SK-N-SH treated with all-trans-retinoic acid at 6 μM for 48 hours (cell line): ENCODE results near the gene KCNG1.

ENCODE experiments used
- ATAC-seq: fragments of 200-7000 bp; cut with Tn5 transposase; 3 replicates; pipeline ENCODE4 v1.9.1; 2020; ENCODE audit warnings: mild to moderate bottlenecking, moderate library complexity
- ARNTL ChIP-seq: fragments of 450-650 bp; formaldehyde crosslinking; IDR thresholded peaks from 2 replicates; pipeline ENCODE4 v1.5.0; 2020; ENCODE audit warnings: low read depth, mild to moderate bottlenecking, moderate library complexity, borderline replicate concordance
- BACH2 ChIP-seq: fragments of 250-450 bp; sonication (Bioruptor Pico); IDR thresholded peaks from 2 replicates; pipeline ENCODE4 v1.9.0; 2021; ENCODE audit warnings: mild to moderate bottlenecking, borderline replicate concordance
- CREB5 ChIP-seq: fragments of 250-450 bp; sonication (Bioruptor Pico); IDR thresholded peaks from 2 replicates; pipeline ENCODE4 v1.5.1; 2020; ENCODE audit warnings: low read depth, mild to moderate bottlenecking, moderate library complexity
- CSDC2 ChIP-seq: fragments of 250-450 bp; sonication (Bioruptor Pico); IDR thresholded peaks from 2 replicates; pipeline ENCODE4 v1.5.0; 2020; ENCODE audit warnings: mild to moderate bottlenecking, moderate library complexity
- ISL1 ChIP-seq: fragments of 250-450 bp; sonication (Bioruptor Pico); IDR thresholded peaks from 2 replicates; pipeline ENCODE4 v2.1.2; 2022; ENCODE audit warnings: mild to moderate bottlenecking, moderate library complexity
- POU6F1 ChIP-seq: fragments of 250-450 bp; sonication (Bioruptor Pico); IDR thresholded peaks from 2 replicates; pipeline ENCODE4 v1.8.0; 2021; ENCODE audit warnings: low read depth, mild to moderate bottlenecking, moderate library complexity, borderline replicate concordance
- PPARA ChIP-seq: fragments of 250-450 bp; sonication (Bioruptor Pico); IDR thresholded peaks from 2 replicates; pipeline ENCODE4 v1.5.0; 2020; ENCODE audit warnings: mild to moderate bottlenecking, borderline replicate concordance
- RARB ChIP-seq: fragments of 250-450 bp; sonication (Bioruptor Pico); IDR thresholded peaks from 2 replicates; pipeline ENCODE4 v1.8.0; 2021; ENCODE audit warnings: mild to moderate bottlenecking, moderate library complexity
- SNAI2 ChIP-seq: fragments of 250-450 bp; sonication (Bioruptor Pico); IDR thresholded peaks from 2 replicates; pipeline ENCODE4 v1.5.0; 2020; ENCODE audit warnings: mild to moderate bottlenecking, moderate library complexity
- TCF4 ChIP-seq: fragments of 250-450 bp; sonication (Bioruptor Pico); IDR thresholded peaks from 2 replicates; pipeline ENCODE4 v1.8.0; 2021; ENCODE audit warnings: mild to moderate bottlenecking, moderate library complexity, borderline replicate concordance
- TOX ChIP-seq: fragments of 250-450 bp; sonication (Bioruptor Pico); IDR thresholded peaks from 2 replicates; pipeline ENCODE4 v1.8.0; 2021; ENCODE audit warnings: mild to moderate bottlenecking, moderate library complexity, borderline replicate concordance
- TSHZ2 ChIP-seq: fragments of 250-450 bp; sonication (Bioruptor Pico); IDR thresholded peaks from 2 replicates; pipeline ENCODE4 v1.5.0; 2020; ENCODE audit warnings: mild to moderate bottlenecking, moderate library complexity
- ZC3H10 ChIP-seq: fragments of 250-450 bp; sonication (Bioruptor Pico); IDR thresholded peaks from 2 replicates; pipeline ENCODE4 v1.5.1; 2021; ENCODE audit warnings: mild to moderate bottlenecking, moderate library complexity
- ZFP30 ChIP-seq: fragments of 450-650 bp; formaldehyde crosslinking; IDR thresholded peaks from 2 replicates; pipeline ENCODE4 v1.5.0; 2022; ENCODE audit warnings: mild to moderate bottlenecking, moderate library complexity
- ZNF70 ChIP-seq: fragments of 450-650 bp; formaldehyde crosslinking; IDR thresholded peaks from 2 replicates; pipeline ENCODE4 v1.5.0; 2020; ENCODE audit warnings: mild to moderate bottlenecking, moderate library complexity
- ZNF8 ChIP-seq: fragments of 450-650 bp; formaldehyde crosslinking; IDR thresholded peaks from 2 replicates; pipeline ENCODE4 v1.5.0; 2020; ENCODE audit warnings: mild to moderate bottlenecking, moderate library complexity
- TF ChIP-seq, protein P1 (sequence below): fragments of 250-450 bp; sonication (Bioruptor Pico); IDR thresholded peaks from 2 replicates; pipeline ENCODE4 v1.8.0; 2020; ENCODE audit warnings: mild to moderate bottlenecking, moderate library complexity, borderline replicate concordance
- TF ChIP-seq, protein P2 (sequence below): fragments of 250-450 bp; sonication (Bioruptor Pico); IDR thresholded peaks from 2 replicates; pipeline ENCODE4 v1.5.1; 2021; ENCODE audit warnings: mild to moderate bottlenecking, moderate library complexity

Gene KCNG1

DNA sequence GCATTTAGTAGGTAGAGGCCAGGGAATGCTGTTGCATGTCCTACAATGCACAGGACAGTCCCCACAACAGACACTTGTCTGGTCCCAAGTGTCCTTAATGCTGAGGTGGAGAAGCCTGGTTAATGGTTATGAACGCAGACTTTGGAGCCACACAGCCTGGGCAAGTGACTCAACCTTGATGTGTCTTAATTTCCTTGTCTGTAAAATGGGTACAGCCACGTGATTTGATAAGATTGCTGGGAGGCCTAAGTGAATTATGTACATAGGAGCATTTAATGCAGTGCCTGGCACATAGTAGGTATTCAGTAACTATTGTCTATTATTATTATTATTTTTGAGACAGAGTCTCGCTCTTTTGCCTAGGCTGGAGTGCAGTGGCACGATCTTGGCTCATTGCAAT is 11.4 kb downstream of the KCNG1 start:
- TF ChIP-seq SNAI2 (CRISPR knock-in tag) (no peak), ZC3H10 (CRISPR knock-in tag) (no peak), POU6F1 (CRISPR knock-in tag) (no peak), ZNF8 (CRISPR knock-in tag) (no peak)
- TF ChIP-seq, protein P1, sequence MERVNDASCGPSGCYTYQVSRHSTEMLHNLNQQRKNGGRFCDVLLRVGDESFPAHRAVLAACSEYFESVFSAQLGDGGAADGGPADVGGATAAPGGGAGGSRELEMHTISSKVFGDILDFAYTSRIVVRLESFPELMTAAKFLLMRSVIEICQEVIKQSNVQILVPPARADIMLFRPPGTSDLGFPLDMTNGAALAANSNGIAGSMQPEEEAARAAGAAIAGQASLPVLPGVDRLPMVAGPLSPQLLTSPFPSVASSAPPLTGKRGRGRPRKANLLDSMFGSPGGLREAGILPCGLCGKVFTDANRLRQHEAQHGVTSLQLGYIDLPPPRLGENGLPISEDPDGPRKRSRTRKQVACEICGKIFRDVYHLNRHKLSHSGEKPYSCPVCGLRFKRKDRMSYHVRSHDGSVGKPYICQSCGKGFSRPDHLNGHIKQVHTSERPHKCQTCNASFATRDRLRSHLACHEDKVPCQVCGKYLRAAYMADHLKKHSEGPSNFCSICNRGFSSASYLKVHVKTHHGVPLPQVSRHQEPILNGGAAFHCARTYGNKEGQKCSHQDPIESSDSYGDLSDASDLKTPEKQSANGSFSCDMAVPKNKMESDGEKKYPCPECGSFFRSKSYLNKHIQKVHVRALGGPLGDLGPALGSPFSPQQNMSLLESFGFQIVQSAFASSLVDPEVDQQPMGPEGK (CRISPR knock-in tag), result no peak
- TF ChIP-seq, all 23 proteins: peak for 0
- no peak for ATAC-seq

DNA sequence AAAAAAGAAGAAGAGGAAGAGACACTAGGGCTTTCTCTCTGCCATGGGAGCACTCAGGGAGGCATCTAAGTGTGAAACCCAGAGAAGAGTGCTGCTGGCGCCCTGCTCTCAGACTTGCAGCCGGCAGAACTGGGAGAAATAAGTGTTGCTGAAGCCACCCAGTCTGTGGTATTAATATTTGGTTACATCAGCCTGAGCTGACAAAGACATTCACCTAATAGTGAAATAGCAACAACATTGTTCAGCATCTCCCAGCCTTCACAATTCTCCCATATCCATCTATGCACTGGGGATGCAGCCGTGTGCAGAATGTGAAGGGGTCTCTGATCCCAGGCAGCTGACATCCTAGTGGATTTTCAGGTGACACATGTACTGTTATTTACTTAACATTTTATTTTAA is 12.0 kb downstream of the KCNG1 start:
- ATAC-seq, result no peak
- TF ChIP-seq CSDC2 (CRISPR knock-in tag) (no peak), TSHZ2 (CRISPR knock-in tag) (no peak), SNAI2 (CRISPR knock-in tag) (no peak), ARNTL (CRISPR knock-in tag) (no peak), ZC3H10 (CRISPR knock-in tag) (no peak), ISL1 (CRISPR knock-in tag) (no peak), BACH2 (CRISPR knock-in tag) (no peak), POU6F1 (CRISPR knock-in tag) (no peak), RARB (no peak)
- TF ChIP-seq, protein P2, sequence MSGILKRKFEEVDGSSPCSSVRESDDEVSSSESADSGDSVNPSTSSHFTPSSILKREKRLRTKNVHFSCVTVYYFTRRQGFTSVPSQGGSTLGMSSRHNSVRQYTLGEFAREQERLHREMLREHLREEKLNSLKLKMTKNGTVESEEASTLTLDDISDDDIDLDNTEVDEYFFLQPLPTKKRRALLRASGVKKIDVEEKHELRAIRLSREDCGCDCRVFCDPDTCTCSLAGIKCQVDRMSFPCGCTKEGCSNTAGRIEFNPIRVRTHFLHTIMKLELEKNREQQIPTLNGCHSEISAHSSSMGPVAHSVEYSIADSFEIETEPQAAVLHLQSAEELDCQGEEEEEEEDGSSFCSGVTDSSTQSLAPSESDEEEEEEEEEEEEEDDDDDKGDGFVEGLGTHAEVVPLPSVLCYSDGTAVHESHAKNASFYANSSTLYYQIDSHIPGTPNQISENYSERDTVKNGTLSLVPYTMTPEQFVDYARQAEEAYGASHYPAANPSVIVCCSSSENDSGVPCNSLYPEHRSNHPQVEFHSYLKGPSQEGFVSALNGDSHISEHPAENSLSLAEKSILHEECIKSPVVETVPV (CRISPR knock-in tag), result no peak

DNA sequence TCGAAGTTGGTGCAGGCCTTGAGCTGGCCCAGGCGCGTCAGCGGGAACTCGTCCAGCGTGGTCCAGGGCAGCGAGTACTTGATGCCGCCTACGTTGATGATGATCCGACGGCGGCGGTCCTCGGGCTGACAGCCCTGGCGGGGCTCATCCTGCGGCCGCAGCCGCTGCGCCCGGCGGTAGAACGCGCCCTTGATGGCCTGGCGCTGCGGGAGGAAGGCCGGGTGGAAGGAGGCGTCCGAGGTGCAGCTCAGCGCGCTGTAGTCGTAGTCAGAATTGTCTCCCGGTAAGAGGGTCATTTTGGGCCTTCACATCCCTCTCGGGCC is 12.9 kb downstream of the KCNG1 start:
- ATAC-seq, result no peak
- no peak for TF ChIP-seq CSDC2 (CRISPR knock-in tag)
- TF ChIP-seq TCF4 (CRISPR knock-in tag), result no peak
- TF ChIP-seq ZNF8 (CRISPR knock-in tag), result no peak
- no peak for TF ChIP-seq ZFP30 (CRISPR knock-in tag)
- TF ChIP-seq, protein P1 (CRISPR knock-in tag), result no peak
- TF ChIP-seq TOX (CRISPR knock-in tag), result no peak
- no peak for TF ChIP-seq SNAI2 (CRISPR knock-in tag)
- TF ChIP-seq PPARA (CRISPR knock-in tag), result no peak
- TF ChIP-seq ISL1 (CRISPR knock-in tag), result no peak
- TF ChIP-seq ZNF70 (CRISPR knock-in tag), result no peak
- TF ChIP-seq CREB5, result no peak
- no peak for TF ChIP-seq BACH2 (CRISPR knock-in tag)
- TF ChIP-seq, all 23 proteins: peak for 0
